OCI-LY3 (cell line): ENCODE results near the gene CACNA1I.

Experiments
- H2AFZ ChIP-seq: fragments of 200-600, 300-600 bp; shearing (Covaris generic); 2 replicates; pipeline ENCODE4 v1.6.0; 2014; ENCODE audit warnings: antibody characterized with exemption, low read depth, low read length
- H3K27ac ChIP-seq: fragments of 200-600, 300-600 bp; sonication (generic); 2 replicates; pipeline ENCODE4 v1.5.1; 2014; ENCODE audit warnings: mild to moderate bottlenecking, low read length, moderate library complexity, mixed read lengths
- H3K27me3 ChIP-seq: fragments of 200-600, 300-600 bp; sonication (generic); 2 replicates; pipeline ENCODE4 v1.6.1; 2014; ENCODE audit warnings: low read depth, low read length, mixed read lengths
- H3K36me3 ChIP-seq: fragments of 200-600, 300-600 bp; sonication (generic); replicated peaks from 2 replicates; pipeline ENCODE3; 2014; ENCODE audit warnings: low read depth, low read length, mixed read lengths
- H3K4me1 ChIP-seq: fragments of 300-600, 200-600 bp; sonication (generic); 2 replicates; pipeline ENCODE4 v1.6.1; 2014; ENCODE audit warnings: low read length, mixed read lengths
- H3K4me2 ChIP-seq: fragments of 200-600, 300-600 bp; sonication (generic); 2 replicates; pipeline ENCODE4 v1.6.1; 2014; ENCODE audit warnings: low read length, mixed read lengths
- H3K4me3 ChIP-seq: fragments of 300-600, 200-600 bp; sonication (generic); 2 replicates; pipeline ENCODE4 v1.5.1; 2014; ENCODE audit warnings: antibody characterized with exemption, mild to moderate bottlenecking, low read length, moderate library complexity
- H3K79me2 ChIP-seq: fragments of 300-600, 200-600 bp; shearing (Covaris generic); 2 replicates; pipeline ENCODE4 v1.6.1; 2014; ENCODE audit warnings: mild to moderate bottlenecking, low read length, mixed read lengths
- H3K9ac ChIP-seq: fragments of 300-600, 200-600 bp; shearing (Covaris generic); 2 replicates; pipeline ENCODE4 v1.6.0; 2014; ENCODE audit warnings: mild to moderate bottlenecking, low read length, moderate library complexity
- H3K9me3 ChIP-seq: fragments of 200-600, 300-600 bp; shearing (Covaris generic); 2 replicates; pipeline ENCODE4 v1.6.1; 2014; ENCODE audit warnings: low read length, mixed read lengths; ENCODE audit not compliant: insufficient read depth
- H4K20me1 ChIP-seq: fragments of 200-600, 300-600 bp; sonication (generic); 2 replicates; pipeline ENCODE4 v1.6.1; 2016; ENCODE audit warnings: low read length, mixed read lengths; ENCODE audit not compliant: insufficient read depth
- CTCF ChIP-seq: fragments of 200-600, 300-600 bp; sonication (generic); IDR thresholded peaks from 2 replicates; pipeline ENCODE4 v1.5.1; 2014; ENCODE audit warnings: antibody characterized with exemption, low read length, low read depth
- EZH2phosphoT487 ChIP-seq: fragments of 200-600 bp; shearing (Covaris generic); IDR thresholded peaks from 2 replicates; pipeline ENCODE4 v1.6.1; 2018; ENCODE audit warnings: antibody characterized with exemption, mixed run types, low read depth

The CACNA1I gene

GRCh38 chr22:39666495-39666894 is 95.9 kb downstream of the CACNA1I start:
- Histone ChIP-seq H3K9me3 (peaks cover 1% of the 10 kb centered on the region; the same call in 1 of the 2 replicates), H3K4me1 (no peaks in the 10 kb centered on the region), H3K4me3 (no peak overlapping the region), H3K4me2 (no peak overlapping the region), H4K20me1 (no peaks in the 10 kb centered on the region), H3K27me3 (peaks cover 5% of the 10 kb centered on the region; the same call in 1 of the 2 replicates), H3K9ac (no peak overlapping the region), H3K79me2 (no peaks in the 10 kb centered on the region), H2AFZ (no peak overlapping the region), H3K27ac (no peak overlapping the region), H3K36me3 (no peaks in the 10 kb centered on the region)
- TF ChIP-seq EZH2phosphoT487 (no peak), CTCF (no peak)

GRCh38 chr22:39666926-39667325 is 96.4 kb downstream of the CACNA1I start:
- no peak overlapping the region for H3K9ac ChIP-seq
- no peak overlapping the region for H2AFZ ChIP-seq
- TF ChIP-seq EZH2phosphoT487 (no peak), CTCF (no peak)
- no peak overlapping the region for H3K27ac ChIP-seq
- no peaks in the 10 kb centered on the region for H3K4me1 ChIP-seq
- no peak overlapping the region for H3K4me3 ChIP-seq
- H3K4me2 ChIP-seq: no peak overlapping the region
- H3K9me3 ChIP-seq: peaks cover 6% of the 10 kb centered on the region; the same call in 1 of the 2 replicates
- no peaks in the 10 kb centered on the region for H3K36me3 ChIP-seq
- peaks cover 5% of the 10 kb centered on the region; the same call in 1 of the 2 replicates for H3K27me3 ChIP-seq
- no peaks in the 10 kb centered on the region for H3K79me2 ChIP-seq
- no peaks in the 10 kb centered on the region for H4K20me1 ChIP-seq

GRCh38 chr22:39669432-39669831 is 98.9 kb downstream of the CACNA1I start:
- Histone ChIP-seq H3K27ac (no peak overlapping the region), H3K4me2 (no peak overlapping the region), H3K9ac (no peak overlapping the region), H2AFZ (no peak overlapping the region), H3K4me3 (no peak overlapping the region), H3K79me2 (no peaks in the 10 kb centered on the region), H3K4me1 (no peaks in the 10 kb centered on the region), H3K9me3 (peaks cover 13% of the 10 kb centered on the region; the same call in 1 of the 2 replicates), H4K20me1 (no peaks in the 10 kb centered on the region), H3K36me3 (no peaks in the 10 kb centered on the region), H3K27me3 (peaks cover 11% of the 10 kb centered on the region; the same call in 1 of the 2 replicates)
- TF ChIP-seq EZH2phosphoT487 (no peak), CTCF (no peak)

- Histone ChIP-seq H2AFZ (no peak overlapping the region), H3K36me3 (no peaks in the 10 kb centered on the region), H3K4me3 (no peak overlapping the region), H3K9ac (no peak overlapping the region), H3K27me3 (peaks cover 23% of the 10 kb centered on the region), H3K4me1 (no peaks in the 10 kb centered on the region), H3K9me3 (peaks cover 13% of the 10 kb centered on the region; the same call in 1 of the 2 replicates), H3K27ac (no peak overlapping the region), H3K4me2 (no peak overlapping the region), H3K79me2 (no peaks in the 10 kb centered on the region), H4K20me1 (no peaks in the 10 kb centered on the region)
- TF ChIP-seq CTCF (no peak), EZH2phosphoT487 (no peak)
These were observed 101.4 kb downstream of the CACNA1I start for GRCh38 chr22:39671936-39672335.
